ENCODE data around the gene CFAP97.

Gene CFAP97

GRCh38 chr4:185109736-185110135, 94.1 kb downstream of the CFAP97 start:
- no peak for DNase-seq (ENCODE audit: low spot score)

Measured in putamen (tissue), 1 donor.